HepG2 (cell line): ENCODE data around the gene CCDC7. TPM values are rescaled to one million over a fixed set of nuclear protein-coding genes. Genes with fewer than 3 reads are reported as not detected.

Experiments
- ATAC-seq: fragments of 200-7000 bp; cut with Tn5 transposase; 3 replicates; pipeline ENCODE4 v1.9.1; 2020; ENCODE audit warnings: mild to moderate bottlenecking, moderate library complexity
- BruUV-seq: library from RNA; stranded (reverse); fragments of 400-500 nt; replicated peaks from 2 replicates; lab custom pipeline; 2021; lab: Mats Ljungman, UMichigan
- CTCF ChIA-PET: fragments of 300-600 bp; formaldehyde crosslinking; extraction: SDS; loops from one replicate; lab custom pipeline; 2021; ENCODE audit warnings: low total read pairs, inconsistent platforms, low intra/inter-chr PET ratio; lab: Yijun Ruan, JAX
- POLR2A ChIA-PET: fragments of 350-600 bp; sonication (Branson Sonifier 250); formaldehyde crosslinking; loops from one replicate; lab custom pipeline; 2020; ENCODE audit warnings: antibody characterized with exemption, inconsistent platforms; lab: Yijun Ruan, JAX
- DNase-seq: peaks from one replicate; pipeline ENCODE4 v3.0.0-alpha.2; 2015; ENCODE audit warnings: low spot score
- FAIRE-seq: peaks from 3 replicates; lab custom pipeline; 2011; peaks lifted over from hg19 to GRCh38; lab: Jason Lieb, UNC
- H2AFZ ChIP-seq: one replicate; pipeline ENCODE4 v1.6.1; 2011; ENCODE audit warnings: low read length, inconsistent platforms
- H3K27ac ChIP-seq: fragments of 300-600 bp; 3 replicates; pipeline ENCODE4 v1.8.0; 2011; ENCODE audit warnings: mixed run types, mild to moderate bottlenecking, mixed read lengths, low read length, inconsistent platforms; ENCODE audit not compliant: insufficient read depth; ENCODE audit errors: extremely low read length
- H3K27me3 ChIP-seq, 2 experiments: fragments of 200-600 bp in 1 of 2; 2 replicates in 1 of 2; 3 replicates in 1 of 2; pipeline versions ENCODE4 v1.6.0 to v1.8.0; 2011; ENCODE audit warnings: low read length in 2 of 2, mild to moderate bottlenecking in 2 of 2, moderate library complexity in 2 of 2, inconsistent platforms in 1 of 2; ENCODE audit not compliant: insufficient read depth in 2 of 2, control insufficient read depth in 1 of 2
- H3K36me3 ChIP-seq, 2 experiments: fragments of 200-600 bp in 1 of 2; replicated peaks in 1 of 2; 2 replicates in 1 of 2; 3 replicates in 1 of 2; pipeline versions ENCODE4 v1.5.1 to v1.8.0; 2011; ENCODE audit warnings: low read length in 2 of 2, inconsistent platforms in 1 of 2; ENCODE audit not compliant: insufficient read depth in 2 of 2, control insufficient read depth in 1 of 2
- H3K4me1 ChIP-seq: 2 replicates; pipeline ENCODE4 v1.5.1; 2012; ENCODE audit warnings: low read length, inconsistent platforms; ENCODE audit not compliant: insufficient read depth
- H3K4me2 ChIP-seq: 2 replicates; pipeline ENCODE4 v1.6.0; 2011; ENCODE audit warnings: low read depth, low read length, inconsistent platforms
- H3K4me3 ChIP-seq, 3 experiments: fragments of 200-600 bp in 1 of 3; sonication (generic), shearing (Covaris generic) in 1 of 3; replicated peaks in 1 of 3; 2 replicates each; pipeline ENCODE4 v1.5.1; 2011 to 2016; ENCODE audit warnings: low read length in 3 of 3, inconsistent platforms in 2 of 3, low read depth in 2 of 3, mild to moderate bottlenecking in 2 of 3, control low read depth in 1 of 3, mixed read lengths in 1 of 3; ENCODE audit not compliant: insufficient read depth in 1 of 3
- H3K79me2 ChIP-seq: one replicate; pipeline ENCODE4 v1.6.1; 2011; ENCODE audit warnings: low read length, inconsistent platforms; ENCODE audit not compliant: insufficient read depth
- H3K9ac ChIP-seq: 2 replicates; pipeline ENCODE4 v1.6.0; 2011; ENCODE audit warnings: mild to moderate bottlenecking, low read depth, low read length, inconsistent platforms; ENCODE audit not compliant: insufficient read depth
- H3K9me3 ChIP-seq: 2 replicates; pipeline ENCODE4 v1.5.1; 2012; ENCODE audit warnings: mild to moderate bottlenecking, low read length
- H4K20me1 ChIP-seq: 2 replicates; pipeline ENCODE4 v1.6.0; 2011; ENCODE audit warnings: inconsistent platforms, mild to moderate bottlenecking, low read length, moderate library complexity; ENCODE audit not compliant: insufficient read depth
- AGO1 ChIP-seq: fragments of 200-400 bp; formaldehyde crosslinking; IDR thresholded peaks from 2 replicates; pipeline ENCODE4 v1.6.1; 2017; ENCODE audit warnings: mild to moderate bottlenecking, low read depth, low read length, moderate library complexity; ENCODE audit not compliant: poor library complexity, severe bottlenecking
- CAMTA2 ChIP-seq: sonication (generic); formaldehyde crosslinking; IDR thresholded peaks from 2 replicates; pipeline ENCODE4 v1.4.0; 2020; ENCODE audit warnings: mild to moderate bottlenecking, missing genetic modification reagents, borderline replicate concordance
- ETV6 ChIP-seq: sonication (generic); formaldehyde crosslinking; conservative IDR thresholded peaks from 2 replicates; pipeline ENCODE4 v1.4.0; 2020; ENCODE audit warnings: missing genetic modification reagents
- HBP1 ChIP-seq: IDR thresholded peaks from 2 replicates; pipeline ENCODE4 v1.6.1; 2016; ENCODE audit warnings: low read depth, control low read depth
- ISL2 ChIP-seq: sonication (generic); formaldehyde crosslinking; IDR thresholded peaks from 2 replicates; pipeline ENCODE4 v1.5.0; 2020; ENCODE audit warnings: missing genetic modification reagents
- KDM5A ChIP-seq: fragments of 200-600 bp; sonication (generic); IDR thresholded peaks from 2 replicates; pipeline ENCODE4 v1.7.0; 2018; ENCODE audit warnings: antibody characterized with exemption, mild to moderate bottlenecking, low read length, borderline replicate concordance
- MAFF ChIP-seq: IDR thresholded peaks from 2 replicates; pipeline ENCODE4 v1.6.1; 2011; ENCODE audit warnings: low read depth, low read length, improper control_type of control experiment
- MAFK ChIP-seq, 2 experiments: IDR thresholded peaks in 1 of 2; conservative IDR thresholded peaks in 1 of 2; 2 replicates each; pipeline ENCODE4 v1.6.1; 2011; ENCODE audit warnings: improper control_type of control experiment in 2 of 2, low read length in 2 of 2
- NFE2 ChIP-seq: sonication (generic); formaldehyde crosslinking; IDR thresholded peaks from 2 replicates; pipeline ENCODE4 v1.4.0; 2020; ENCODE audit warnings: missing genetic modification reagents
- PTBP1 ChIP-seq: fragments of 200-400 bp; formaldehyde crosslinking; IDR thresholded peaks from 2 replicates; pipeline ENCODE4 v1.6.1; 2018; ENCODE audit warnings: low read length, low read depth; ENCODE audit not compliant: poor library complexity, severe bottlenecking
- REL ChIP-seq: sonication (generic); formaldehyde crosslinking; conservative IDR thresholded peaks from 2 replicates; pipeline ENCODE4 v1.8.0; 2022; ENCODE audit warnings: mild to moderate bottlenecking, missing genetic modification reagents, moderate library complexity
- ZMYM3 ChIP-seq: sonication (generic); formaldehyde crosslinking; IDR thresholded peaks from 2 replicates; pipeline ENCODE4 v1.5.1; 2020; ENCODE audit warnings: mild to moderate bottlenecking, missing genetic modification reagents
- ZNF317 ChIP-seq: sonication (generic); formaldehyde crosslinking; IDR thresholded peaks from 2 replicates; pipeline ENCODE4 v1.5.0; 2020; ENCODE audit warnings: mild to moderate bottlenecking, missing genetic modification reagents
- ZNF446 ChIP-seq: sonication (generic); formaldehyde crosslinking; IDR thresholded peaks from 2 replicates; pipeline ENCODE4 v1.5.0; 2020; ENCODE audit warnings: mild to moderate bottlenecking, missing genetic modification reagents
- ZNF562 ChIP-seq: sonication (generic); formaldehyde crosslinking; IDR thresholded peaks from 2 replicates; pipeline ENCODE4 v1.8.0; 2022; ENCODE audit warnings: missing genetic modification reagents, borderline replicate concordance
- ZNF564 ChIP-seq: sonication (generic); formaldehyde crosslinking; IDR thresholded peaks from 2 replicates; pipeline ENCODE4 v1.8.1; 2023; ENCODE audit warnings: mild to moderate bottlenecking, missing genetic modification reagents
- ZNF747 ChIP-seq: sonication (generic); formaldehyde crosslinking; IDR thresholded peaks from 2 replicates; pipeline ENCODE4 v1.8.1; 2023; ENCODE audit warnings: missing genetic modification reagents, mild to moderate bottlenecking, borderline replicate concordance
- WGBS: methylation state at CpG from one replicate; pipeline ENCODE4 v1.1.6; 2017; ENCODE audit warnings: low lambda C conversion rate; 5-methylcytosine and 5-hydroxymethylcytosine counted together
- in situ Hi-C: cut with HindIII; loops from 2 replicates; pipeline ENCODE4 v1.10.0; 2017; ENCODE audit warnings: low pct_unique_long_range_greater_than_20kb; ENCODE audit not compliant: extremely low pct_ligation_motif_present
- intact Hi-C: fragments of 100-400 bp; cut with micrococcal nuclease; formaldehyde crosslinking; loops from one replicate; pipeline ENCODE4 v1.10.0; 2022; ENCODE audit not compliant: unreplicated experiment
- polyA plus RNA-seq, 8 experiments: library from polyadenylated mRNA; depleted of rRNA in 3 of 8; stranded (reverse) in 7 of 8; unstranded in 1 of 8; fragments of >200 nt; fragmentation: Illumina TruSeq in 4 of 8; extraction: Trizol in 4 of 8; gene quantifications; 2 replicates each; pipeline versions ENCODE4 v1.2.1 to v1.2.3, GENCODE V29; 2011 to 2016; ENCODE audit warnings: low read depth in 4 of 8, missing spikeins in 1 of 8, mixed read lengths in 1 of 8; ENCODE audit not compliant: insufficient read depth in 1 of 8
- total RNA-seq, 5 experiments: library from RNA; depleted of rRNA; stranded (reverse); fragments of >200 nt; fragmentation: Illumina TruSeq; extraction: Trizol; gene quantifications; 2 replicates each; pipeline ENCODE4 v1.2.3, GENCODE V29; 2016; ENCODE audit warnings: low read depth in 1 of 5

Gene CCDC7
- total and polyA plus RNA-seq, 2 of the 13 experiments (the other 11 are each of a cell fraction or from before 2014, with no cell fraction given), result 0.40 to 1.8 TPM

- WGBS, result 2% methylated on average over 1 of the region's 1 CpG
- POLR2A ChIA-PET, result no interaction called here
These were observed 327.2 kb downstream of the CCDC7 start for GRCh38 chr10:32773105-32773504.

GRCh38 chr10:32786968-32787367 is 341.0 kb downstream of the CCDC7 start:
- peaks cover 17% of the 10 kb centered on the region for H3K4me1 ChIP-seq
- no peak overlapping the region for H3K27ac ChIP-seq
- no peaks in the 10 kb centered on the region for H3K79me2 ChIP-seq
- DNase-seq (no peak), ATAC-seq (no peak), FAIRE-seq (no peak)
- no peaks in the 10 kb centered on the region for H3K36me3 ChIP-seq
- WGBS, result 47% methylated on average over 4 of the region's 4 CpGs
- in situ Hi-C loops, result no loop called here
- CTCF ChIA-PET, result no interaction called here
- H4K20me1 ChIP-seq, result no peaks in the 10 kb centered on the region
- no peak overlapping the region for H3K9ac ChIP-seq
- no peaks in the 10 kb centered on the region for H3K9me3 ChIP-seq
- intact Hi-C loops, result no loop called here
- H2AFZ ChIP-seq, result no peak overlapping the region
- H3K4me2 ChIP-seq, result no peak overlapping the region
- no peak overlapping the region for H3K4me3 ChIP-seq
- TF ChIP-seq NFE2 (no peak), HBP1 (no peak), AGO1 (no peak), CAMTA2 (CRISPR knock-in tag) (no peak), KDM5A (no peak), PTBP1 (no peak), ZNF317 (CRISPR knock-in tag) (no peak), ZNF747 (CRISPR knock-in tag) (no peak), ZMYM3 (CRISPR knock-in tag) (no peak), ZNF562 (CRISPR knock-in tag) (no peak), ZNF564 (CRISPR knock-in tag) (no peak), ZNF446 (no peak), ETV6 (no peak), ISL2 (CRISPR knock-in tag) (no peak)
- TF ChIP-seq, all 625 proteins: peak for 0
- POLR2A ChIA-PET, result no interaction called here
- H3K27me3 ChIP-seq, result no peaks in the 10 kb centered on the region
- no TSS peak for BruUV-seq

More at GRCh38 chr10:32773105-32773504, 327.2 kb downstream of the CCDC7 start:
- Histone ChIP-seq H3K36me3 (no peaks in the 10 kb centered on the region), H3K4me1 (no peaks in the 10 kb centered on the region), H3K9me3 (peaks cover 13% of the 10 kb centered on the region), H4K20me1 (no peaks in the 10 kb centered on the region), H2AFZ (no peak overlapping the region), H3K79me2 (no peaks in the 10 kb centered on the region), H3K27ac (no peak overlapping the region), H3K4me2 (no peak overlapping the region), H3K9ac (no peak overlapping the region), H3K27me3 (no peaks in the 10 kb centered on the region), H3K4me3 (no peak overlapping the region)
- CTCF ChIA-PET, result no interaction called here
- FAIRE-seq (no peak), ATAC-seq (no peak), DNase-seq (no peak)
- intact Hi-C loops, result no loop called here
- TF ChIP-seq MAFF, result peak; percentile 79
- no peak for TF ChIP-seq REL (CRISPR knock-in tag)
- TF ChIP-seq MAFK (conservative IDR thresholded peaks at IDR 0.05 in 1 of 2, IDR thresholded peaks at IDR 0.05 in 1 of 2; ENCODE audit: low read length in 2 of 2), result peak; percentile 78 to 89; a peak in 3 of 4 replicates
- BruUV-seq, result no TSS peak
- in situ Hi-C loops, result no loop called here
